Measurements from ENCODE around the gene RASGRF2.

The RASGRF2 gene

GRCh38 chr5:81177061-81177460 lies 216.9 kb downstream of the RASGRF2 start:
- H3K4me2 ChIP-seq (ENCODE audit: low read depth, low read length, poor library complexity, severe bottlenecking) = no peak overlapping the region
- no peaks in the 10 kb centered on the region for H4K20me1 ChIP-seq (ENCODE audit: insufficient read depth, low read length, poor library complexity, severe bottlenecking)
- TF ChIP-seq CTCF (conservative IDR thresholded peaks at IDR 0.05; ENCODE audit: low read length) (no peak), EZH2phosphoT487 (IDR thresholded peaks at IDR 0.05; ENCODE audit: borderline replicate concordance) (no peak)

GRCh38 chr5:81179959-81180358 lies 219.8 kb downstream of the RASGRF2 start:
- no peaks in the 10 kb centered on the region for H3K9me2 ChIP-seq (replicated peaks; ENCODE audit: low read depth, low read length)
- no peaks in the 10 kb centered on the region for H3K4me1 ChIP-seq (ENCODE audit: insufficient read depth, low read length, poor library complexity, severe bottlenecking)
- no peak overlapping the region for H3K9ac ChIP-seq (ENCODE audit: low read depth, low read length, poor library complexity, severe bottlenecking)
- H3F3A ChIP-seq (ENCODE audit: low read depth) = no peaks in the 10 kb centered on the region
- TF ChIP-seq EZH2phosphoT487 (IDR thresholded peaks at IDR 0.05; ENCODE audit: borderline replicate concordance) (no peak), CTCF (conservative IDR thresholded peaks at IDR 0.05; ENCODE audit: low read length) (no peak)
- no peaks in the 10 kb centered on the region for H3K36me3 ChIP-seq (ENCODE audit: insufficient read depth, low read length)
- no peak overlapping the region for H3K4me2 ChIP-seq (ENCODE audit: low read depth, low read length, poor library complexity, severe bottlenecking)
- H3K4me3 ChIP-seq (ENCODE audit: low read length, poor library complexity, severe bottlenecking) = no peak overlapping the region
- H4K20me1 ChIP-seq (ENCODE audit: insufficient read depth, low read length, poor library complexity, severe bottlenecking) = no peaks in the 10 kb centered on the region
- no peaks in the 10 kb centered on the region for H3K27me3 ChIP-seq (ENCODE audit: insufficient read depth, low read length, poor library complexity, severe bottlenecking)
- no peaks in the 10 kb centered on the region for H3K79me2 ChIP-seq (ENCODE audit: insufficient read depth, low read length)
- H2AFZ ChIP-seq (ENCODE audit: low read length) = no peak overlapping the region
- no peaks in the 10 kb centered on the region for H3K9me3 ChIP-seq (ENCODE audit: insufficient read depth, low read depth, low read length)

More at GRCh38 chr5:81177061-81177460, 216.9 kb downstream of the RASGRF2 start:
- H3K79me2 ChIP-seq (ENCODE audit: insufficient read depth, low read length) = no peaks in the 10 kb centered on the region
- no peak overlapping the region for H3K4me3 ChIP-seq (ENCODE audit: low read length, poor library complexity, severe bottlenecking)
- H3K36me3 ChIP-seq (ENCODE audit: insufficient read depth, low read length) = no peaks in the 10 kb centered on the region
- H3K9ac ChIP-seq (ENCODE audit: low read depth, low read length, poor library complexity, severe bottlenecking) = no peak overlapping the region
- H3K9me3 ChIP-seq (ENCODE audit: insufficient read depth, low read depth, low read length) = no peaks in the 10 kb centered on the region
- H3K9me2 ChIP-seq (replicated peaks; ENCODE audit: low read depth, low read length) = no peaks in the 10 kb centered on the region
- H3K27me3 ChIP-seq (ENCODE audit: insufficient read depth, low read length, poor library complexity, severe bottlenecking) = no peaks in the 10 kb centered on the region
- no peaks in the 10 kb centered on the region for H3K4me1 ChIP-seq (ENCODE audit: insufficient read depth, low read length, poor library complexity, severe bottlenecking)
- no peaks in the 10 kb centered on the region for H3F3A ChIP-seq (ENCODE audit: low read depth)
- no peak overlapping the region for H2AFZ ChIP-seq (ENCODE audit: low read length)

- Histone ChIP-seq H3K9me2 (replicated peaks; ENCODE audit: low read depth, low read length) (no peaks in the 10 kb centered on the region), H2AFZ (ENCODE audit: low read length) (no peak overlapping the region), H3K4me1 (ENCODE audit: insufficient read depth, low read length, poor library complexity, severe bottlenecking) (no peaks in the 10 kb centered on the region), H3K79me2 (ENCODE audit: insufficient read depth, low read length) (no peaks in the 10 kb centered on the region), H4K20me1 (ENCODE audit: insufficient read depth, low read length, poor library complexity, severe bottlenecking) (no peaks in the 10 kb centered on the region), H3K27me3 (ENCODE audit: insufficient read depth, low read length, poor library complexity, severe bottlenecking) (no peaks in the 10 kb centered on the region), H3K4me2 (ENCODE audit: low read depth, low read length, poor library complexity, severe bottlenecking) (no peak overlapping the region), H3K36me3 (ENCODE audit: insufficient read depth, low read length) (no peaks in the 10 kb centered on the region), H3K9me3 (ENCODE audit: insufficient read depth, low read depth, low read length) (no peaks in the 10 kb centered on the region), H3K4me3 (ENCODE audit: low read length, poor library complexity, severe bottlenecking) (no peak overlapping the region), H3F3A (ENCODE audit: low read depth) (no peaks in the 10 kb centered on the region), H3K9ac (ENCODE audit: low read depth, low read length, poor library complexity, severe bottlenecking) (no peak overlapping the region)
- no peak for TF ChIP-seq EZH2phosphoT487 (IDR thresholded peaks at IDR 0.05; ENCODE audit: borderline replicate concordance)
- no peak for TF ChIP-seq CTCF (conservative IDR thresholded peaks at IDR 0.05; ENCODE audit: low read length)
Observed at GRCh38 chr5:81180780-81181460, 220.8 kb downstream of the RASGRF2 start.

Data from Loucy (cell line).